CD8-positive, alpha-beta memory T cell (primary cell): ENCODE measurements around the gene HAPLN2. TPM values are rescaled to one million over a fixed set of nuclear protein-coding genes. Genes with fewer than 3 reads are reported as not detected.
A peak's percentile ranks its signal among the peaks of the same experiment; 100 is the strongest.
"Not testable (repeated sequence)": the region's sequence is repeated elsewhere in the genome, so short reads cannot be mapped to it uniquely, and the experiment has no call there.

Source experiments
- CTCF ChIA-PET: fragments of 350-600 bp; sonication (Branson Sonifier 250); formaldehyde crosslinking; loops from one replicate; lab custom pipeline; 2021; ENCODE audit warnings: antibody characterized with exemption; lab: Charles Lee
- POLR2A ChIA-PET: fragments of 350-600 bp; sonication (Branson Sonifier 250); formaldehyde crosslinking; loops from one replicate; lab custom pipeline; 2021; ENCODE audit warnings: antibody characterized with exemption; lab: Charles Lee
- DNase-seq, 5 donors: peaks; one replicate each; pipeline versions ENCODE4 v3.0.0 to v3.0.0-alpha.2; 2020 to 2022; ENCODE audit warnings: mixed read lengths in 1 of 5
- H3K27ac ChIP-seq: one replicate; pipeline ENCODE4 v1.7.0; 2013; ENCODE audit warnings: low read depth, mild to moderate bottlenecking, low read length, moderate library complexity
- H3K27me3 ChIP-seq: 2 replicates; pipeline ENCODE4 v1.7.0; 2013; ENCODE audit warnings: low read length, mild to moderate bottlenecking; ENCODE audit not compliant: insufficient read depth, poor library complexity, severe bottlenecking
- H3K36me3 ChIP-seq: 2 replicates; pipeline ENCODE4 v1.7.0; 2013; ENCODE audit warnings: mild to moderate bottlenecking, low read length, moderate library complexity; ENCODE audit not compliant: insufficient read depth
- H3K4me1 ChIP-seq: 2 replicates; pipeline ENCODE4 v1.7.0; 2013; ENCODE audit warnings: mild to moderate bottlenecking, low read length, moderate library complexity; ENCODE audit not compliant: insufficient read depth
- H3K4me3 ChIP-seq: 2 replicates; pipeline ENCODE4 v1.7.0; 2013; ENCODE audit warnings: mild to moderate bottlenecking, low read length
- H3K9me3 ChIP-seq: 2 replicates; pipeline ENCODE4 v1.7.0; 2013; ENCODE audit warnings: mild to moderate bottlenecking, low read length
- H3K27ac Mint-ChIP-seq, 8 donors: one replicate each; pipeline ENCODE4 v1.8.0; 2020 to 2021; ENCODE audit warnings: mixed read lengths in 8 of 8, mild to moderate bottlenecking in 6 of 8, inconsistent platforms in 3 of 8, moderate library complexity in 3 of 8
- H3K27me3 Mint-ChIP-seq, 2 donors: one replicate each; pipeline ENCODE4 v1.8.0; 2020 to 2021; ENCODE audit warnings: mixed read lengths in 2 of 2, mild to moderate bottlenecking in 1 of 2, moderate library complexity in 1 of 2
- H3K36me3 Mint-ChIP-seq, 3 donors: one replicate each; pipeline ENCODE4 v1.8.0; 2020 to 2021; ENCODE audit warnings: mixed read lengths in 3 of 3, inconsistent platforms in 1 of 3, mild to moderate bottlenecking in 1 of 3
- H3K4me1 Mint-ChIP-seq, 3 donors: one replicate each; pipeline ENCODE4 v1.8.0; 2020 to 2021; ENCODE audit warnings: mixed read lengths in 3 of 3, inconsistent platforms in 1 of 3, mild to moderate bottlenecking in 1 of 3
- H3K4me3 Mint-ChIP-seq, 7 donors: one replicate each; pipeline ENCODE4 v1.8.0; 2020 to 2021; ENCODE audit warnings: mixed read lengths in 7 of 7, mild to moderate bottlenecking in 6 of 7, moderate library complexity in 4 of 7, inconsistent platforms in 2 of 7
- H3K9me3 Mint-ChIP-seq, 5 donors: one replicate each; pipeline ENCODE4 v1.8.0; 2020 to 2022; ENCODE audit warnings: mixed read lengths in 5 of 5, mild to moderate bottlenecking in 3 of 5, moderate library complexity in 2 of 5, inconsistent platforms in 1 of 5
- polyA plus RNA-seq: library from polyadenylated mRNA; unstranded; fragments of 300-500 nt; fragmentation: Illumina TruSeq; gene quantifications from one replicate; pipeline ENCODE4 v1.2.3, GENCODE V29; 2021
- total RNA-seq, 2 experiments: library from RNA; stranded (reverse); gene quantifications; one replicate each; pipeline ENCODE4 v1.2.3, GENCODE V29; 2021

The HAPLN2 gene
- total and polyA plus RNA-seq, 3 experiments from 2014 or later, result not detected

DNA sequence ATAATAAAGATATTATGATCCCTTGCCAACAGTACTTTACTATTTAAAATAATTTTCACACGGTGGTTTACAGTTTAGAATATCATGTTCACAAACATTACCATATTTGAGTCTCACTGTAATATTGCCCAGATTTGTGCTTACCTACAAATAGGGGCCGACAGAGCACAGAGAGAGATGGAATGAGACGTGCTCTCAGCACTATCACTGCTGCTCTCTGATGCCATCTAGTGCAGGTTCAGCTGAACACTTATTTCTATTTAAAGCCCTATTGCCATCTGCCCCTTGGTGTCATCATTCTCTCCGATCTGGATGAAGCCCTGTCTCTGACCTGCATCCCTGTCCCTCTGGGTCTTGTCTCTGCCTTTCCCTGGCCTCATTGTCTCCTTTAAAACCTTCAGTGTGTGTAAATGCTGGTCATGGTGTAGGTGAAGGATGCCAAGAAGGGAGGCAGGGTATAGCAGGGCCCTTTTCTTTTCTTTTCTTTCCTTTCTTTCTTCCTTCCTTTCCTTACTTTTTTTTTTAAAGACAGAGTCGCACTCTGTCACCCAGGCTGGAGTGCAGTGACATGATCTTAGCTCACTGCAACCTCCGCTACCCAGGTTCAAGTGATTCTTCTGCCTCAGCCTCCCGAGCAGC lies 11.1 kb upstream of the HAPLN2 start:
- Histone ChIP-seq H3K27ac (no peak overlapping the region), H3K4me3 (no peak overlapping the region), H3K27me3 (no peaks in the 10 kb centered on the region), H3K36me3 (no peaks in the 10 kb centered on the region), H3K4me1 (peaks cover 10% of the 10 kb centered on the region), H3K9me3 (no peaks in the 10 kb centered on the region)
- Mint-ChIP-seq H3K36me3 (peaks cover 0 to 2% (median 0%) of the 10 kb centered on the region in 3 donors), H3K27me3 (peaks cover 5 to 26% of the 10 kb centered on the region in 2 donors), H3K27ac (no peak overlapping the region), H3K9me3 (no peaks in the 10 kb centered on the region), H3K4me1 (peaks cover 6 to 15% (median 9%) of the 10 kb centered on the region in 3 donors), H3K4me3 (peak overlapping the region in 2 of 7 donors; percentile 25 to 41)
- peak; percentile 32 to 73 (median 62) for DNase-seq
- CTCF ChIA-PET, result interaction anchor here (0.7 to 1.8 kb wide), 25 partner anchors 10 to 222 kb away, joined by 3 to 20 read pairs (median 6); partner anchors contain the start of genes MEF2D, MRPL24, NAXE and TTC24
- POLR2A ChIA-PET, result interaction anchor here (0.6 to 1.3 kb wide), 3 partner anchors 26 to 159 kb away, joined by 3 to 5 read pairs (median 3); partner anchors contain the start of gene PRCC

DNA sequence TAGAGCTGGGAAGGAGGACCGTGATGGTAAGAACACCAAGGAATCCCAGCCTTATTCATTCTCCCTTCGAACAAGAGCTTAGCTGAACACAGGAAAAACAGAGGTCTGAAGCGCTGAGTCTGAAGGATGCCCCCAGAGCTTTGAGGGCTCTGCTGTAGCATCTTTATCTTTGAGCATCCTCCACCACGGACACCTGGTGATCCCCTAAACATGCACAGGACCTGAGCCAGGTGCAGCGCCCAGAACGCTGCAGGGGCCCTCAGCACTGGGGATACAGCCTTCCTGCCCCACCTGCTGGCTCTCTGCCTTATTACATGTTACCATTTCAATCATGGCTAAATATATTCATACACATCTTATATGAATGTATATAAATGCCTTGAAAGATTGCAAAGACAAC lies 10.2 kb upstream of the HAPLN2 start:
- H3K4me1 ChIP-seq, result peaks cover 10% of the 10 kb centered on the region
- H3K36me3 ChIP-seq, result no peaks in the 10 kb centered on the region
- Mint-ChIP-seq H3K9me3 (no peaks in the 10 kb centered on the region), H3K27me3 (peaks cover 5 to 26% of the 10 kb centered on the region in 2 donors), H3K4me1 (peaks cover 6 to 15% (median 9%) of the 10 kb centered on the region in 3 donors), H3K4me3 (no peak overlapping the region), H3K27ac (no peak overlapping the region), H3K36me3 (peaks cover 0 to 2% (median 0%) of the 10 kb centered on the region in 3 donors)
- no peak overlapping the region for H3K4me3 ChIP-seq
- CTCF ChIA-PET, result interaction anchor here (0.6 to 1.8 kb wide), 25 partner anchors 11 to 223 kb away, joined by 3 to 20 read pairs (median 6); partner anchors contain the start of genes MEF2D, MRPL24, NAXE and TTC24
- H3K27me3 ChIP-seq, result no peaks in the 10 kb centered on the region
- H3K27ac ChIP-seq, result no peak overlapping the region
- DNase-seq, result peak in 4 of 5 donors; percentile 39 to 74 (median 47)
- POLR2A ChIA-PET, result interaction anchor here (1.3 kb wide), 2 partner anchors 27 to 129 kb away, joined by 3 to 5 read pairs; no protein-coding TSS in a partner anchor
- no peaks in the 10 kb centered on the region for H3K9me3 ChIP-seq

DNA sequence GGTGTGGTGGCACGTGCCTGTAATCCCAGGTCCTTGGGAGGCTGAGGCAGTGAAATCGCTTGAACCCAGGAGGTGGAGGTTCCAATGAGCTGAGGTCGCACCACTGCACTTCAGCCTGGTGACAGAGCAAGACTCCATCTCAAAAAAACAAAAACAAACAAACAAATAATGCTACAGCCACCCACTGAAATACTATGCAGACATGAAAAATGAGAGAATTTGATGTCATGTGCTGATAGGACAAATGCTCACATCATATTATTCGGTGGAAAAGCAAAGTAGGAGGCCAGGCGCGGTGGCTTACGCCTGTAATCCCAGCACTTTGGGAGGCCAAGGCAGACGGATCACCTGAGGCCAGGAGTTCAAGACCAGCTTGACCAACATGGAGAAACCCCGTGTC lies 9.1 kb upstream of the HAPLN2 start:
- H3K27me3 ChIP-seq, H3K4me3 Mint-ChIP-seq, H3K4me1 ChIP-seq, DNase-seq, H3K36me3 Mint-ChIP-seq, H3K9me3 ChIP-seq, H3K27ac ChIP-seq, POLR2A ChIA-PET, H3K27ac Mint-ChIP-seq, H3K4me3 ChIP-seq, H3K36me3 ChIP-seq, H3K9me3 Mint-ChIP-seq: not testable (repeated sequence)
- Mint-ChIP-seq H3K27me3 (peaks cover 5 to 29% of the 10 kb centered on the region in 2 donors), H3K4me1 (peaks cover 6 to 15% (median 9%) of the 10 kb centered on the region in 3 donors)
- CTCF ChIA-PET, result interaction anchor here (0.6 to 0.9 kb wide), 2 partner anchors 130 to 375 kb away, joined by 3 read pairs; no protein-coding TSS in a partner anchor

DNA sequence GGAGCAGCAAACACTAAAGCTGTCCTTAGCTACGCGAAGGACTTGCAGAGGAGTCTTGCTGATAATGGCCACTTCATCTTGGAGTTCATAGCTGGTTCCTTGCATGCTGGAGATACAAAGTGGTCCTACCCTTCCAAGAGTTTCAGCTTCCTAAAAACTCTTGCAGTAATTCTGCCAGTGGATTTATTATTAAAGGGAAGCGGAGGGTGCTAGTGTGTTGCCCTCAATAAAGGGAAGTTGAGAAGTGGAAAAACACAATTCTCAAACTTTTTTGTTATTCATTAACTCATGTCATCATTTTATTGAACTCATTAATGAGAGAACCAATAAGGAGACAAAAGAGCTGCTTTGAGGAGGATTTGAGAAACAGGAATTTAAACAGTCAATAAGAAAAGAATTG lies 6.5 kb upstream of the HAPLN2 start:
- H3K9me3 ChIP-seq, result no peaks in the 10 kb centered on the region

DNA sequence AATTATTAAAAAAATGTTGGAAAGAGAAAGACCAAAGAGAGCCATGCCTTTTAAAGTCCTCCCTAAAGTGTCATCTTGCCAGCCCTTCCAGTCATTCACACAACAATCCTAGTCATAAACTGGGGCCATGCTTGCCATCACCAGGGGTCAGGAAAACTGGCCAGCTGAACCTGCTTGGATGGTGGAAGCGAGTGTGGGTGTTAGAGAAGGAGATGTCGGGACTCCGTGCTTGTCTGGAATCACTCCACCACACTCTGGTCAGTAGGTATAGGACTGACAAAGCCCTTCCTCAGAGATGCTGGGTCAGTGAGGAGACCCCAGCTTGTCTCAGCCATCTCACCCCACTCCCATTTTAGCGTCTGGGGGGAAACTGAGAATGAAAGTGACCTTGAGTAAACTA lies 3.3 kb upstream of the HAPLN2 start:
- H3K4me1 Mint-ChIP-seq, result no peaks in the 10 kb centered on the region
- Histone ChIP-seq H3K4me3 (no peak overlapping the region), H3K27me3 (peaks cover 7% of the 10 kb centered on the region), H3K9me3 (no peaks in the 10 kb centered on the region), H3K27ac (no peak overlapping the region), H3K36me3 (no peaks in the 10 kb centered on the region), H3K4me1 (no peaks in the 10 kb centered on the region)
- ChIA-PET POLR2A (no interaction called here), CTCF (interaction anchor here (7.4 kb wide), 1 partner anchor 10 kb away, joined by 39 read pairs; no protein-coding TSS in a partner anchor)
- H3K27me3 Mint-ChIP-seq, result peaks cover 26 to 59% of the 10 kb centered on the region in 2 donors
- no peaks in the 10 kb centered on the region for H3K36me3 Mint-ChIP-seq
- no peak overlapping the region for H3K4me3 Mint-ChIP-seq
- no peak for DNase-seq
- no peaks in the 10 kb centered on the region for H3K9me3 Mint-ChIP-seq
- H3K27ac Mint-ChIP-seq, result no peak overlapping the region

More for the DNA sequence above, 6.5 kb upstream of the HAPLN2 start:
- H3K36me3 Mint-ChIP-seq, result no peaks in the 10 kb centered on the region
- peaks cover 6 to 15% (median 9%) of the 10 kb centered on the region in 3 donors for H3K4me1 Mint-ChIP-seq
- H3K27ac Mint-ChIP-seq, result no peak overlapping the region
- H3K27me3 Mint-ChIP-seq, result peaks cover 17 to 45% of the 10 kb centered on the region in 2 donors
- Histone ChIP-seq H3K4me1 (peaks cover 10% of the 10 kb centered on the region), H3K36me3 (no peaks in the 10 kb centered on the region), H3K27ac (no peak overlapping the region), H3K27me3 (no peaks in the 10 kb centered on the region), H3K4me3 (no peak overlapping the region)
- H3K4me3 Mint-ChIP-seq, result no peak overlapping the region
- no peaks in the 10 kb centered on the region for H3K9me3 Mint-ChIP-seq
- ChIA-PET CTCF (interaction anchor here (0.8 to 7.4 kb wide), 7 partner anchors 9 to 227 kb away, joined by 3 to 39 read pairs (median 4); partner anchors contain the start of gene NAXE), POLR2A (no interaction called here)
- no peak for DNase-seq

DNA sequence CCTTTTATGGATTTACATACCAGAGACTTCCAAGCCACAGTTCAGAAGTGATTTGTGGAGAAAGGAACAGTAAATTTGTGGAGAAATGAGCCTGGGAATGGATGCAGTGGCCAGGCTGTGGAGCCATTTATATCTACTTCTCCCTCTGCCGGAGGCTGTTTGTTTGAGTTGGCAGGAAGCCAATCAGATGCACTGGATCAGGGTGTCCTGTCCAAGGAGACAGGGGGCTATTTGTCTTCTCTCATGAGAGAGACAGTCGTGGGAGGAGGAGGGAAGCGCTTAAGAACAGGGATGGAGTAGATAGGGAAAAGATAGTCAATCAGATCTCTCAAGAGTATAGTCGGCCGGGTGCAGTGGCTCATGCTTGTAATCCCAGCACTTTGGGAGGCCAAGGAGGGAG lies 2.8 kb upstream of the HAPLN2 start:
- ChIA-PET CTCF (interaction anchor here (1.1 to 7.4 kb wide), 3 partner anchors 9 to 43 kb away, joined by 4 to 39 read pairs (median 5); no protein-coding TSS in a partner anchor), POLR2A (no interaction called here)
- H3K4me1 Mint-ChIP-seq, result no peaks in the 10 kb centered on the region
- no peaks in the 10 kb centered on the region for H3K9me3 ChIP-seq
- no peaks in the 10 kb centered on the region for H3K36me3 ChIP-seq
- H3K4me3 ChIP-seq, result no peak overlapping the region
- H3K27me3 ChIP-seq, result peaks cover 7% of the 10 kb centered on the region
- H3K27me3 Mint-ChIP-seq, result peaks cover 26 to 59% of the 10 kb centered on the region in 2 donors
- no peak overlapping the region for H3K27ac Mint-ChIP-seq
- no peak for DNase-seq
- H3K4me1 ChIP-seq, result no peaks in the 10 kb centered on the region
- H3K9me3 Mint-ChIP-seq, result no peaks in the 10 kb centered on the region
- no peak overlapping the region for H3K27ac ChIP-seq
- H3K36me3 Mint-ChIP-seq, result no peaks in the 10 kb centered on the region
- H3K4me3 Mint-ChIP-seq, result no peak overlapping the region

DNA sequence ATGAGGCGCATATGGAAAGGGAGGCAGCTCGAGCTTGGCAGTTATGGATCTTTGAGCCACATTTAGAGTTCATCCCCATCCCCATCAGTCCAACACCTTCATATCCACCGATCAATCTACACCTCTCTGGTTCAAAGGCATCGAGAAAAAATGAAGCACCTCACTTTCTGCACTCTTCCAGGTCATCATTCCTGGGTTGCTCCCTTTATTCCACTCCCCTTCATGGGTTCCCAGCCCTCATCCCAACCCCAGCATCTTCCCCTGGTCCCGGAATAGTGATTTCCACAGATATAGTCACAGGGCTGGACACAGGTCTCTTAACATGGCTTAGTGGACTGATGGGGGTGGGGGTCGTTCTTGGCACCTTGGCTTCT lies 354 bp downstream of the HAPLN2 start:
- Mint-ChIP-seq H3K4me1 (peaks cover 0 to 7% (median 3%) of the 10 kb centered on the region in 3 donors), H3K27ac (no peak overlapping the region), H3K4me3 (no peak overlapping the region), H3K9me3 (no peaks in the 10 kb centered on the region), H3K27me3 (peaks cover 39 to 63% of the 10 kb centered on the region in 2 donors), H3K36me3 (no peaks in the 10 kb centered on the region)
- Histone ChIP-seq H3K4me1 (peaks cover 5% of the 10 kb centered on the region), H3K4me3 (no peak overlapping the region), H3K9me3 (no peaks in the 10 kb centered on the region), H3K27me3 (peaks cover 22% of the 10 kb centered on the region), H3K27ac (no peak overlapping the region), H3K36me3 (no peaks in the 10 kb centered on the region)
- DNase-seq, result no peak
- ChIA-PET CTCF (interaction anchor here (1.1 kb wide), 1 partner anchor 39 kb away, joined by 4 read pairs; no protein-coding TSS in a partner anchor), POLR2A (no interaction called here)
